HL-60 (cell line): ENCODE data around the gene PHYHIPL.

ENCODE experiments used
- DNase-seq, 2 experiments: peaks; one replicate each; pipeline ENCODE4 v3.0.0-alpha.2; 2010 to 2020; ENCODE audit warnings: low read depth in 1 of 2, low spot score in 1 of 2
- H3K27ac ChIP-seq: fragments of 250-450 bp; sonication (Bioruptor Pico); replicated peaks from 2 replicates; pipeline ENCODE4 v1.5.1; 2020; ENCODE audit warnings: mild to moderate bottlenecking, moderate library complexity
- H3K27me3 ChIP-seq: fragments of 250-450 bp; sonication (Bioruptor Pico); 2 replicates; pipeline ENCODE4 v1.5.1; 2021; ENCODE audit warnings: mild to moderate bottlenecking, moderate library complexity; ENCODE audit not compliant: insufficient read depth, poor library complexity, severe bottlenecking
- H3K4me3 ChIP-seq: replicated peaks from 2 replicates; pipeline ENCODE4 v1.5.1; 2011; ENCODE audit warnings: mild to moderate bottlenecking, control low read depth, low read length; ENCODE audit not compliant: insufficient read depth
- GABPA ChIP-seq: IDR thresholded peaks from 2 replicates; pipeline ENCODE4 v1.6.1; 2012; ENCODE audit warnings: low read depth
- POLR2AphosphoS5 ChIP-seq: IDR thresholded peaks from 2 replicates; pipeline ENCODE4 v1.6.1; 2012; ENCODE audit warnings: low read depth
- REST ChIP-seq: IDR thresholded peaks from 2 replicates; pipeline ENCODE4 v1.6.1; 2012; ENCODE audit warnings: low read depth; ENCODE audit not compliant: insufficient replicate concordance
- SPI1 ChIP-seq: IDR thresholded peaks from 2 replicates; pipeline ENCODE4 v1.6.1; 2012; ENCODE audit warnings: low read depth, mild to moderate bottlenecking, borderline replicate concordance
- TF ChIP-seq, protein P1 (sequence below): IDR thresholded peaks from one replicate; pipeline ENCODE4 v1.5.1; 2011; ENCODE audit warnings: low read length, control low read depth, inconsistent platforms; ENCODE audit not compliant: insufficient read depth

Gene PHYHIPL

GRCh38 chr10:59227136-59227673 lies 50.8 kb downstream of the PHYHIPL start:
- no peak for DNase-seq
- TF ChIP-seq POLR2AphosphoS5 (no peak), REST (no peak), SPI1 (no peak)
- H3K27me3 ChIP-seq: peaks cover 2% of the 10 kb centered on the region
- H3K27ac ChIP-seq: no peak overlapping the region
- no peak overlapping the region for H3K4me3 ChIP-seq

DNA sequence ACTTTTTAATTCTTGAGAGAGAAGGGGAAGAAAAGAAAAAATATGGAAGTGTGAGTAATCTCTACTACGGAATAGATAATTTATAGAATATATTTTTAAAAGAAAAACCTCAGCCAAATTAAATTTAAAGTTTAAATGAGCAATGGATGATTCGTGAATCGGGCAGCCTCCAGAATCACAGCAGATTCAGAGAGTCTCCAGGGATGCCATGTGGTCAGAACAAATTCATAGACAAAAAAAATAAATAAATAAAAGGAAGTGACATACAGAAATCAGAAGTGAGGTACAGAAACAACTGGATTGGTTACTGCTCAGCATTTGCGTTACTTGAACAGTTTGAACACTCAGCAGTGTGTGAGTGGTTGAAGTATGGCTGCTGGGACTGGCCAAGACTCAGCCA lies 53.0 kb downstream of the PHYHIPL start:
- TF ChIP-seq, protein P1, sequence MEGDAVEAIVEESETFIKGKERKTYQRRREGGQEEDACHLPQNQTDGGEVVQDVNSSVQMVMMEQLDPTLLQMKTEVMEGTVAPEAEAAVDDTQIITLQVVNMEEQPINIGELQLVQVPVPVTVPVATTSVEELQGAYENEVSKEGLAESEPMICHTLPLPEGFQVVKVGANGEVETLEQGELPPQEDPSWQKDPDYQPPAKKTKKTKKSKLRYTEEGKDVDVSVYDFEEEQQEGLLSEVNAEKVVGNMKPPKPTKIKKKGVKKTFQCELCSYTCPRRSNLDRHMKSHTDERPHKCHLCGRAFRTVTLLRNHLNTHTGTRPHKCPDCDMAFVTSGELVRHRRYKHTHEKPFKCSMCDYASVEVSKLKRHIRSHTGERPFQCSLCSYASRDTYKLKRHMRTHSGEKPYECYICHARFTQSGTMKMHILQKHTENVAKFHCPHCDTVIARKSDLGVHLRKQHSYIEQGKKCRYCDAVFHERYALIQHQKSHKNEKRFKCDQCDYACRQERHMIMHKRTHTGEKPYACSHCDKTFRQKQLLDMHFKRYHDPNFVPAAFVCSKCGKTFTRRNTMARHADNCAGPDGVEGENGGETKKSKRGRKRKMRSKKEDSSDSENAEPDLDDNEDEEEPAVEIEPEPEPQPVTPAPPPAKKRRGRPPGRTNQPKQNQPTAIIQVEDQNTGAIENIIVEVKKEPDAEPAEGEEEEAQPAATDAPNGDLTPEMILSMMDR: no peak
- TF ChIP-seq REST (no peak), SPI1 (no peak), GABPA (no peak), POLR2AphosphoS5 (no peak)
- no peak overlapping the region for H3K4me3 ChIP-seq
- H3K27ac ChIP-seq: no peak overlapping the region
- peaks cover 2% of the 10 kb centered on the region for H3K27me3 ChIP-seq
- DNase-seq: no peak

DNA sequence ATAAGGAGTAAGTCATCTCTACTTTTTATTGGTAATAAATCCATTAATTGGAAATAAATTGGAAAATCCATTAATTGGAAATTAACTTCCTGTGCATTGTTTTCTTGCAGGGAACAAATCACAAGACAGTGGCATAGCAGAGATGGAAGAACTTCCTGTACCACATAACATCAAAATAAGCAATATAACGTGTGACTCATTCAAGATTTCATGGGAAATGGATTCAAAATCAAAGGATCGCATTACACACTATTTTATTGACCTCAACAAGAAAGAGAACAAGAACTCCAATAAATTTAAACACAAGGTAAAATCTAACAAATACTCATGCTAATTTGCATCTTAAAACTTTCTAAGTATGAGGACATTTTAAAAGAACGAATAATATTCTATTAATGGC lies 57.8 kb downstream of the PHYHIPL start:
- no peak for DNase-seq
- no peak overlapping the region for H3K4me3 ChIP-seq
- no peak for TF ChIP-seq GABPA
- no peak for TF ChIP-seq REST
- TF ChIP-seq POLR2AphosphoS5: no peak
- TF ChIP-seq SPI1: no peak
- TF ChIP-seq, protein P1: no peak
- H3K27ac ChIP-seq: no peak overlapping the region
- no peaks in the 10 kb centered on the region for H3K27me3 ChIP-seq
